SK-N-SH treated with all-trans-retinoic acid at 6 μM for 48 hours (cell line): ENCODE results near the gene CCDC150.

Experiments used
- BACH2 ChIP-seq: fragments of 250-450 bp; sonication (Bioruptor Pico); IDR thresholded peaks from 2 replicates; pipeline ENCODE4 v1.9.0; 2021; ENCODE audit warnings: mild to moderate bottlenecking, borderline replicate concordance
- CSDC2 ChIP-seq: fragments of 250-450 bp; sonication (Bioruptor Pico); IDR thresholded peaks from 2 replicates; pipeline ENCODE4 v1.5.0; 2020; ENCODE audit warnings: mild to moderate bottlenecking, moderate library complexity
- ZNF565 ChIP-seq: fragments of 450-650 bp; formaldehyde crosslinking; conservative IDR thresholded peaks from 2 replicates; pipeline ENCODE4 v1.5.0; 2020; ENCODE audit warnings: low read depth, mild to moderate bottlenecking, moderate library complexity

GRCh38 chr2:196598412-196598811, 41.1 kb upstream of the CCDC150 start:
- TF ChIP-seq CSDC2 (CRISPR knock-in tag) (no peak), ZNF565 (CRISPR knock-in tag) (no peak), BACH2 (CRISPR knock-in tag) (no peak)
